CD4-positive, alpha-beta T cell treated with Interleukin-12 subunit alpha and Interleukin-12 subunit beta, for 1 hour (primary cell): Measurements from ENCODE around the gene PTPRK.

Experiments
- DNase-seq: peaks from one replicate; pipeline ENCODE4 v3.0.0-alpha.2; 2020

The PTPRK gene

GRCh38 chr6:128277379-128277778, 243.0 kb downstream of the PTPRK start:
- no peak for DNase-seq

- no peak for DNase-seq
These were observed 244.1 kb downstream of the PTPRK start for GRCh38 chr6:128276311-128276710.

GRCh38 chr6:128275681-128276080, 244.7 kb downstream of the PTPRK start:
- no peak for DNase-seq

- DNase-seq = no peak
These were observed 245.4 kb downstream of the PTPRK start for GRCh38 chr6:128275030-128275429.

- DNase-seq = no peak
These were observed 248.9 kb downstream of the PTPRK start for GRCh38 chr6:128271527-128271926.

GRCh38 chr6:128271011-128271410, 249.4 kb downstream of the PTPRK start:
- no peak for DNase-seq

GRCh38 chr6:128266946-128267345, 253.5 kb downstream of the PTPRK start:
- no peak for DNase-seq

GRCh38 chr6:128265706-128266105, 254.7 kb downstream of the PTPRK start:
- no peak for DNase-seq

GRCh38 chr6:128259730-128260685, 260.4 kb downstream of the PTPRK start:
- DNase-seq = peak; percentile 16

- DNase-seq = peak; percentile 18
These were observed 261.2 kb downstream of the PTPRK start for GRCh38 chr6:128259029-128259724.

GRCh38 chr6:128256095-128256494, 264.3 kb downstream of the PTPRK start:
- no peak for DNase-seq

- DNase-seq = no peak
These were observed 267.8 kb downstream of the PTPRK start for GRCh38 chr6:128252341-128253176.

GRCh38 chr6:128251445-128252340, 268.7 kb downstream of the PTPRK start:
- no peak for DNase-seq

- no peak for DNase-seq
These were observed 269.9 kb downstream of the PTPRK start for GRCh38 chr6:128250370-128251070.

- DNase-seq = no peak
These were observed 271.0 kb downstream of the PTPRK start for GRCh38 chr6:128249429-128249828.

- no peak for DNase-seq
These were observed 273.7 kb downstream of the PTPRK start for GRCh38 chr6:128246472-128247260.

- DNase-seq = no peak
These were observed 275.5 kb downstream of the PTPRK start for GRCh38 chr6:128244751-128245405.

- DNase-seq = no peak
These were observed 277.5 kb downstream of the PTPRK start for GRCh38 chr6:128242765-128243403.

GRCh38 chr6:128241216-128241615, 279.2 kb downstream of the PTPRK start:
- no peak for DNase-seq
